VCaP (cell line): Measurements from ENCODE around the gene PRAMEF12.
"Not testable (repeated sequence)": the region's sequence is repeated elsewhere in the genome, so short reads cannot be mapped to it uniquely, and the experiment has no call there.

Experiments used
- H3K27ac ChIP-seq: fragments of 450-650 bp; 2 replicates; pipeline ENCODE4 v1.5.1; 2017
- CTCF ChIP-seq: fragments of 450-650 bp; conservative IDR thresholded peaks from 2 replicates; pipeline ENCODE4 v1.5.1; 2017; ENCODE audit warnings: mild to moderate bottlenecking, moderate library complexity

The PRAMEF12 gene

GRCh38 chr1:12773438-12773837, at the start of gene PRAMEF12:
TSS of gene PRAMEF12 (plus strand) at chr1:12773738. CDS start at chr1:12774868, 1,130 bp downstream.
- no peak within 1 kb of the TSS for H3K27ac ChIP-seq
- TF ChIP-seq CTCF, result no peak

GRCh38 chr1:12728391-12728790, 45.1 kb upstream of the PRAMEF12 start:
- no peak for TF ChIP-seq CTCF
- no peak overlapping the region for H3K27ac ChIP-seq

- no peak overlapping the region for H3K27ac ChIP-seq
- no peak for TF ChIP-seq CTCF
Observed at GRCh38 chr1:12730156-12730555, 43.4 kb upstream of the PRAMEF12 start.

GRCh38 chr1:12731084-12731483, 42.5 kb upstream of the PRAMEF12 start:
- not testable (repeated sequence) for H3K27ac ChIP-seq

- no peak for TF ChIP-seq CTCF
- no peak overlapping the region for H3K27ac ChIP-seq
Observed at GRCh38 chr1:12734651-12735050, 38.9 kb upstream of the PRAMEF12 start.

GRCh38 chr1:12738934-12739333, 34.6 kb upstream of the PRAMEF12 start:
- no peak for TF ChIP-seq CTCF
- no peak overlapping the region for H3K27ac ChIP-seq

GRCh38 chr1:12739613-12740012, 33.9 kb upstream of the PRAMEF12 start:
- no peak for TF ChIP-seq CTCF

GRCh38 chr1:12741946-12742345, 31.6 kb upstream of the PRAMEF12 start:
- TF ChIP-seq CTCF, result no peak

More at GRCh38 chr1:12739613-12740012, 33.9 kb upstream of the PRAMEF12 start:
- no peak overlapping the region for H3K27ac ChIP-seq

More at GRCh38 chr1:12741946-12742345, 31.6 kb upstream of the PRAMEF12 start:
- H3K27ac ChIP-seq, result no peak overlapping the region
